CD4-positive, CD25-positive, alpha-beta regulatory T cell (primary cell): ENCODE results near the gene HOXC13. TPM values are rescaled to one million over a fixed set of nuclear protein-coding genes. Genes with fewer than 3 reads are reported as not detected.

Experiments used
- ATAC-seq, 2 donors: fragments of 150-1000 bp; cut with Tn5 transposase; one replicate each; pipeline ENCODE4 v1.10.0; 2021; ENCODE audit warnings: low read depth in 2 of 2, moderate number of reproducible peaks in 2 of 2, moderate library complexity in 1 of 2
- DNase-seq, 3 donors: peaks; one replicate each; pipeline versions ENCODE4 v3.0.0 to v3.0.0-alpha.2; 2012 to 2022; ENCODE audit warnings: mixed read lengths in 1 of 3
- H3K27ac ChIP-seq: one replicate; pipeline ENCODE4 v1.7.0; 2013; ENCODE audit warnings: mild to moderate bottlenecking, low read length; ENCODE audit not compliant: insufficient read depth, poor library complexity, severe bottlenecking
- H3K27me3 ChIP-seq: one replicate; pipeline ENCODE4 v1.7.0; 2013; ENCODE audit warnings: low read length; ENCODE audit not compliant: control insufficient read depth, insufficient read depth
- H3K36me3 ChIP-seq: one replicate; pipeline ENCODE4 v1.7.0; 2013; ENCODE audit warnings: mild to moderate bottlenecking, low read length, moderate library complexity; ENCODE audit not compliant: control insufficient read depth, insufficient read depth
- H3K4me1 ChIP-seq: 2 replicates; pipeline ENCODE4 v1.7.0; 2013; ENCODE audit warnings: mild to moderate bottlenecking, low read length; ENCODE audit not compliant: insufficient read depth, control insufficient read depth, poor library complexity, severe bottlenecking
- H3K4me3 ChIP-seq: one replicate; pipeline ENCODE4 v1.7.0; 2013; ENCODE audit warnings: low read depth, mild to moderate bottlenecking, low read length, moderate library complexity
- H3K9me3 ChIP-seq, 2 experiments: 1 replicate in 1 of 2; 2 replicates in 1 of 2; pipeline ENCODE4 v1.7.0; 2013; ENCODE audit warnings: low read length in 2 of 2, mild to moderate bottlenecking in 1 of 2, moderate library complexity in 1 of 2; ENCODE audit not compliant: control insufficient read depth in 2 of 2
- H3K27ac Mint-ChIP-seq, 3 donors: one replicate each; pipeline ENCODE4 v1.8.0; 2020 to 2022; ENCODE audit warnings: mild to moderate bottlenecking in 3 of 3, mixed read lengths in 3 of 3, moderate library complexity in 2 of 3
- H3K27me3 Mint-ChIP-seq: one replicate; pipeline ENCODE4 v1.8.0; 2022; ENCODE audit warnings: mild to moderate bottlenecking, mixed read lengths
- H3K36me3 Mint-ChIP-seq: one replicate; pipeline ENCODE4 v1.8.0; 2020; ENCODE audit warnings: mixed read lengths
- H3K4me1 Mint-ChIP-seq, 4 donors: one replicate each; pipeline ENCODE4 v1.8.0; 2020 to 2022; ENCODE audit warnings: mixed read lengths in 4 of 4, mild to moderate bottlenecking in 1 of 4
- H3K4me3 Mint-ChIP-seq, 4 donors: one replicate each; pipeline ENCODE4 v1.8.0; 2020 to 2022; ENCODE audit warnings: mild to moderate bottlenecking in 4 of 4, mixed read lengths in 4 of 4, moderate library complexity in 3 of 4
- H3K9me3 Mint-ChIP-seq, 7 donors: one replicate each; pipeline ENCODE4 v1.8.0; 2020 to 2022; ENCODE audit warnings: mixed read lengths in 7 of 7, mild to moderate bottlenecking in 3 of 7, moderate library complexity in 2 of 7
- polyA plus RNA-seq, 4 donors: library from polyadenylated mRNA; unstranded; fragments of 300-500 nt; fragmentation: Illumina TruSeq; gene quantifications; one replicate each; pipeline ENCODE4 v1.2.3, GENCODE V29; 2021
- total RNA-seq: library from RNA; stranded (reverse); gene quantifications from one replicate; pipeline ENCODE4 v1.2.3, GENCODE V29; 2022

The HOXC13 gene
- total and polyA plus RNA-seq, 5 donors from 2014 or later: not detected

DNA sequence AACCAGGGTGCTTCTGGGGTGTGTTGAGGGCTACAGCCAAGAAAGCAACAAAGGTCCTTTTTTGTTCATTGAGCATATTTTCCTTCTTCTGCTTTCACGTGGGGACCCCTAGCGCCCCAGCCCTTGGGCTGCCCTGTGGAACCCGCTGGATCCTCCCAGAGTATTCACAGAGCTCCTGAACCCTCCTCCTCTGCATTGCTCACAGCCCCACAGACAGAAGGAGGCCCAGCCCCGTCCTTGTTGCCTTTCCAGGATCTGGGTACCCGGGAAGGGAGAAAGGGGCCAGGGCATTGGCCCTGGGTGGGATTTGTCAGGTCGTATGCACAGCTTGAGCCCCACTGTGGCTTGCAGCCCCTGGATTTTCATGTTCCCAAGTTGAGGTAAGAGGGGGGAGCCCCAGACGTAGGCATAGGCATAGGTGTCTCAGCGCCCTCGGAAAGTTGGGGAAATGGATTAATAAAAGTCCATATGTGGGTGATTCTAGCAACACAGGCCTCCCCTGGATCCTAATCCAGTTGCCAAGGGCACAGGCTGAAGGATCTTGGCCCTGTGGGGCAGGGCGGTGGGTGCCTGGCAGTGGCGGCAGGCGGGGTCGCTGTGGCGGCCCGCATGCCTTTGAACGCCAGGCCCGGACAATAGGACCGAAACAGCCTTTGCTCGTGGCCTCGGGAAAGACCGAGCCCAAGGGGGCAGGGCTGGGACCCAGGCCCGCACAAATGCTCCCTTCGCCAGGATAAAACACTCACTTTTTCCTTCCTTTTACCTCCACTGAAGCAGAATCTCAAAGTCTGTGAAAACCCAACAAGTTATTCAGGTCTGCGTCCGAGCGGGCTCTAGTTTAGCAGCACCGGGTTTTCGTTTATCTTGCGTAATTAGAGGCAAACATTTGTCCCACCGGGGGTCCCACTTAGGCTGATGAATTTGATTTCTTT lies 43.3 kb downstream of the HOXC13 start:
- no peak overlapping the region for H3K27ac ChIP-seq
- Mint-ChIP-seq H3K4me1 (peaks cover 5 to 44% (median 16%) of the 10 kb centered on the region in 4 donors), H3K27me3 (peaks cover 94% of the 10 kb centered on the region), H3K36me3 (no peaks in the 10 kb centered on the region), H3K9me3 (peaks cover 0 to 17% (median 0%) of the 10 kb centered on the region in 7 donors), H3K4me3 (peak overlapping the region in 1 of 4 donors; percentile 28), H3K27ac (no peak overlapping the region)
- no peaks in the 10 kb centered on the region for H3K36me3 ChIP-seq
- peaks cover 0 to 5% of the 10 kb centered on the region in 2 experiments for H3K9me3 ChIP-seq
- peaks cover 22% of the 10 kb centered on the region for H3K4me1 ChIP-seq
- no peak for ATAC-seq
- no peak overlapping the region for H3K4me3 ChIP-seq
- no peak for DNase-seq
- peaks cover 56% of the 10 kb centered on the region for H3K27me3 ChIP-seq

DNA sequence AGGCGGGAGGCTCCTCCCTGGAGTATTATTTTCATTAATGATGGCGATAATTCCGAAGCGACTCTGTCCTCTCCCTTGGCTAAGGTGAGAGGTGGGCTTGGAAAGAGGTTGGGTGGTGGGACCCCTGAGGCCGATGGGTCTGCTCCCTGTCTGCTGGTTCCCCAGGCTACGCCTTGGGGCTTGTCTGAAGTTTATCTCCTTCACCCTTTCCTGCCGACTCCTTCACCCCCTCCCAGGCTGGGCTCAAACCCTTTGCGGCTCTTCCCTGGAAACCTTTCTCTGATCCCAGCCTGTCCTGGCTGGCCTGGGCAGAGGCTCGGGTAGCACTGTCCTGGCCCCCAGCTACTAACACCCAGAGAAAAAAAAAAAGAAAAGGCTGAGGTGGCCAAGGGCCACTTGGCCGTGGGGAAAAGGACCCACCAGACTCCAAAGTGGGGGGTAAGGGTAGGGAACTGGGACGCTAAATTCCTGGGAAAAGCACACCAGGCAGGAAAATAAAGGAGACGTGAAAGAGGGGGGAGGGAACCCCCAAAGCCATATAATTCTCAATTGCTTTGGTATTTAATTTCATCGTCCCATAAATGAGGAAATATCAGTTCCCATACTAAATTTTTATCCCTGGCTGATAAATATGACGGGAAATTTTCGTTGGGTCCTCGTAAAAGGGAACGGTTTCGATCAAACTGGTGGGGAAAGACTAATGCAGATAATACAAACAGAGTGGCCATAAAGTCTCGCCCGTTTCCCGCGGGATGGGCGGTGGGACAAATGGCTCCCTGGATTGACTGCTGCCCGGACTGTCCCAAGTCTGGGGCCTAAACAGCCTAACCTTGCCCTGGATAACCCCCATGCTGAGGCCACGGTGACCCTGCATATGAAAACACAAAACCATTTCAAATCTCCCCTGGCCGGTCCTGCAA lies 44.3 kb downstream of the HOXC13 start:
- no peaks in the 10 kb centered on the region for H3K36me3 Mint-ChIP-seq
- no peaks in the 10 kb centered on the region for H3K36me3 ChIP-seq
- H3K4me3 Mint-ChIP-seq: peak overlapping the region in 3 of 4 donors; percentile 24 to 86 (median 36)
- H3K27ac ChIP-seq: no peak overlapping the region
- peaks cover 0 to 17% (median 0%) of the 10 kb centered on the region in 7 donors for H3K9me3 Mint-ChIP-seq
- peak overlapping the region in 2 of 3 donors; percentile 38 to 76 for H3K27ac Mint-ChIP-seq
- peaks cover 0 to 5% of the 10 kb centered on the region in 2 experiments for H3K9me3 ChIP-seq
- ATAC-seq: no peak
- H3K4me3 ChIP-seq: no peak overlapping the region
- peaks cover 5 to 50% (median 17%) of the 10 kb centered on the region in 4 donors for H3K4me1 Mint-ChIP-seq
- no peak for DNase-seq
- peaks cover 21% of the 10 kb centered on the region for H3K4me1 ChIP-seq
- H3K27me3 Mint-ChIP-seq: peaks cover 94% of the 10 kb centered on the region
- H3K27me3 ChIP-seq: peaks cover 55% of the 10 kb centered on the region

DNA sequence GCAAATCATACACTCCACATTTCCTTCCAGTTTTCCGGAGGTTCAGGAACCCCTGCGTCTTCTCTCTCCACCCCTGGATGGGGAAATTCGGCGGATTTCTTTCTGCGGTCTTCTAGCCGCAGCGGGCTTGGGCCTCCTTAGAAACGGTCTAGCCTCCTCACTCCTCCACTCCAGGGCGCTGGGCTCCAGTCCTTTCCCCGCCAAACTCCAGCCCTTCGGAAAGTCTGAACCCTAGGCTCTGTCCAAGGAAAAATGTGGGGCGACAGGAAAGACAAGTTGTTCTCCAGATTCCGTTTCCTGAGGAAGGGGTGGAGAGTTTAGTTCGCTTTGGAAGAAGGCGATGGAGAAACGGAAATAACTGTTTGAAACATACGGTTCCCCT lies 44.9 kb downstream of the HOXC13 start:
- no peak for ATAC-seq
- peaks cover 0 to 17% (median 0%) of the 10 kb centered on the region in 7 donors for H3K9me3 Mint-ChIP-seq
- H3K36me3 Mint-ChIP-seq: no peaks in the 10 kb centered on the region
- Histone ChIP-seq H3K36me3 (no peaks in the 10 kb centered on the region), H3K27me3 (peaks cover 58% of the 10 kb centered on the region), H3K4me1 (peaks cover 20% of the 10 kb centered on the region), H3K27ac (no peak overlapping the region), H3K4me3 (no peak overlapping the region), H3K9me3 (peaks cover 0 to 5% of the 10 kb centered on the region in 2 experiments)
- H3K27ac Mint-ChIP-seq: peak overlapping the region in 1 of 3 donors; percentile 63
- peaks cover 96% of the 10 kb centered on the region for H3K27me3 Mint-ChIP-seq
- H3K4me3 Mint-ChIP-seq: peak overlapping the region in 3 of 4 donors; percentile 24 to 75 (median 36)
- no peak for DNase-seq
- H3K4me1 Mint-ChIP-seq: peaks cover 5 to 49% (median 21%) of the 10 kb centered on the region in 4 donors

DNA sequence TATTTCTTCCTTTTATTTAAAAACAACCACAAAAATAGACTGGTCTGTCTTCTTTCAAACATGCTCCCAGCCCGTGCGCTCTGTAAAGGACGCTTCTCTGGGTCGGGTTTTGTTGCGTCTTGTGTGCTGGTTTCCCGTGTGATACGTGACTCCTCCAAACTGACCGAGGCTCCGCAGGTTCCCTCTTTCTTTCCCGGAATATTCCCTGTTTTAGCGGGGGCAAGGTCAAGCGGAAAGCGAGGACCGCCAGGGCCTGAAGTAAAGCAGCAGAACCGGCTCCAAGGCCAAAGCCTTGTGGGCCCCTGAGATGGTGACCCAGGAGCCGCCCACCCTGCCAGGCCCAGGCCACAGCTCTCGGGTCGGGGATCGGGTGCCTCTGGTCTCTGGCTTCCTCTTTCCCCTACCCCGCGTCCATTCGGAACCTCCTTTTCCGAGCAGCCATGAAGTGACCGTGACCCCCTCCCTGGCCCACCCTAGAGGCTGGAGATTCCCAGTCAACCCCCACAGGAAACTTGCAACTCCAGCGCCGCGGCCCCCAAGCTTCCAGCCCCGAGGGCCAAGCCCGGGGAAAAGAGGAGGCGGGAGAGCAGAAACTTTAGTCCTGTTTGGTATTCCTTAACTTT lies 45.4 kb downstream of the HOXC13 start:
- no peaks in the 10 kb centered on the region for H3K36me3 ChIP-seq
- H3K27me3 Mint-ChIP-seq: peaks cover 96% of the 10 kb centered on the region
- peaks cover 57% of the 10 kb centered on the region for H3K27me3 ChIP-seq
- H3K4me1 ChIP-seq: peaks cover 25% of the 10 kb centered on the region
- peak overlapping the region in 2 of 4 donors; percentile 29 to 75 for H3K4me3 Mint-ChIP-seq
- no peak overlapping the region for H3K4me3 ChIP-seq
- DNase-seq (no peak), ATAC-seq (no peak)
- peaks cover 8 to 52% (median 24%) of the 10 kb centered on the region in 4 donors for H3K4me1 Mint-ChIP-seq
- H3K27ac Mint-ChIP-seq: peak overlapping the region in 1 of 3 donors; percentile 63
- H3K36me3 Mint-ChIP-seq: no peaks in the 10 kb centered on the region
- peaks cover 0 to 17% (median 0%) of the 10 kb centered on the region in 7 donors for H3K9me3 Mint-ChIP-seq
- peaks cover 0 to 5% of the 10 kb centered on the region in 2 experiments for H3K9me3 ChIP-seq
- no peak overlapping the region for H3K27ac ChIP-seq

DNA sequence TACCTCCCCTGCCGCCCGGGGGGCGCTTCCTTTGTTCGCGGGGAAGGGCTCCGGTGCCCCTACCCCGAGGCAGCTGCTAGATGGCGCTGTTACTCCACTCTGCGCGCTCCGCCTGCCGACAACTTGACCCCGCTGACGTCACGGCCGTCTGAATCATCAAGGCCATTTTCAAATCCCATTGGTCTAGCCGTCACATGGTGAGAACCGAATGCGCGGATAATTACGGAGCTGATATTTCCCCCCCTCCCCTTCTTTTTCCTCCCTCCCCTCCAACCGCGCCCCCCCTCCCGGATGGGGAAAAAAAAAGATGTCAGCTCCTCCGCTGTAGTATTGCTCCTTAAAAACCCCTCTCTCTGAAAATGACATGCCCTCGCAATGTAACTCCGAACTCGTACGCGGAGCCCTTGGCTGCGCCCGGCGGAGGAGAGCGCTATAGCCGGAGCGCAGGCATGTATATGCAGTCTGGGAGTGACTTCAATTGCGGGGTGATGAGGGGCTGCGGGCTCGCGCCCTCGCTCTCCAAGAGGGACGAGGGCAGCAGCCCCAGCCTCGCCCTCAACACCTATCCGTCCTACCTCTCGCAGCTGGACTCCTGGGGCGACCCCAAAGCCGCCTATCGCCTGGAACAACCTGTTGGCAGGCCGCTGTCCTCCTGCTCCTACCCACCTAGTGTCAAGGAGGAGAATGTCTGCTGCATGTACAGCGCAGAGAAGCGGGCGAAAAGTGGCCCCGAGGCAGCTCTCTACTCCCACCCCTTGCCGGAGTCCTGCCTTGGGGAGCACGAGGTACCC lies 46.5 kb downstream of the HOXC13 start, which contains the start of gene HOXC10:
HOXC10 (plus strand) TSS at position 246 of the 791 bp plus-strand sequence; CDS start at position 360, 114 bp downstream.
- peak within 1 kb of the TSS; percentile 56 to 86 (median 76) for H3K4me3 Mint-ChIP-seq
- Histone ChIP-seq H3K4me1 (peaks cover 30% of the 10 kb centered on the region), H3K9me3 (peaks cover 0 to 5% of the 10 kb centered on the region in 2 experiments), H3K27me3 (peaks cover 58% of the 10 kb centered on the region), H3K4me3 (no peak within 1 kb of the TSS), H3K27ac (no peak within 1 kb of the TSS), H3K36me3 (no peaks in the 10 kb centered on the region)
- H3K9me3 Mint-ChIP-seq: peaks cover 0 to 9% (median 0%) of the 10 kb centered on the region in 7 donors
- DNase-seq (peak; percentile 49 to 84 (median 52)), ATAC-seq (peak; percentile 29 to 41)
- peaks cover 96% of the 10 kb centered on the region for H3K27me3 Mint-ChIP-seq
- peaks cover 16 to 62% (median 32%) of the 10 kb centered on the region in 4 donors for H3K4me1 Mint-ChIP-seq
- no peaks in the 10 kb centered on the region for H3K36me3 Mint-ChIP-seq
- H3K27ac Mint-ChIP-seq: peak within 1 kb of the TSS in 1 of 3 donors; percentile 63

DNA sequence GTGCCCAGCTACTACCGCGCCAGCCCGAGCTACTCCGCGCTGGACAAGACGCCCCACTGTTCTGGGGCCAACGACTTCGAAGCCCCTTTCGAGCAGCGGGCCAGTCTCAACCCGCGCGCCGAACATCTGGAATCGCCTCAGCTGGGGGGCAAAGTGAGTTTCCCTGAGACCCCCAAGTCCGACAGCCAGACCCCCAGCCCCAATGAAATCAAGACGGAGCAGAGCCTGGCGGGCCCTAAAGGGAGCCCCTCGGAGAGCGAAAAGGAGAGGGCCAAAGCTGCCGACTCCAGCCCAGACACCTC lies 47.0 kb downstream of the HOXC13 start:
- no peaks in the 10 kb centered on the region for H3K36me3 ChIP-seq
- Mint-ChIP-seq H3K27ac (no peak overlapping the region), H3K4me1 (peaks cover 20 to 66% (median 34%) of the 10 kb centered on the region in 4 donors), H3K4me3 (peak overlapping the region; percentile 56 to 86 (median 69)), H3K9me3 (peaks cover 0 to 8% (median 0%) of the 10 kb centered on the region in 7 donors), H3K27me3 (peaks cover 96% of the 10 kb centered on the region), H3K36me3 (no peaks in the 10 kb centered on the region)
- no peak overlapping the region for H3K27ac ChIP-seq
- DNase-seq (no peak), ATAC-seq (no peak)
- H3K27me3 ChIP-seq: peaks cover 57% of the 10 kb centered on the region
- peaks cover 0 to 5% of the 10 kb centered on the region in 2 experiments for H3K9me3 ChIP-seq
- peaks cover 30% of the 10 kb centered on the region for H3K4me1 ChIP-seq
- no peak overlapping the region for H3K4me3 ChIP-seq
